Measurements from ENCODE around the gene UBE2R2. TPM values are rescaled to one million over a fixed set of nuclear protein-coding genes. Genes with fewer than 3 reads are reported as not detected.
"Not testable (repeated sequence)": the region's sequence is repeated elsewhere in the genome, so short reads cannot be mapped to it uniquely, and the experiment has no call there.

Gene UBE2R2, protein sequence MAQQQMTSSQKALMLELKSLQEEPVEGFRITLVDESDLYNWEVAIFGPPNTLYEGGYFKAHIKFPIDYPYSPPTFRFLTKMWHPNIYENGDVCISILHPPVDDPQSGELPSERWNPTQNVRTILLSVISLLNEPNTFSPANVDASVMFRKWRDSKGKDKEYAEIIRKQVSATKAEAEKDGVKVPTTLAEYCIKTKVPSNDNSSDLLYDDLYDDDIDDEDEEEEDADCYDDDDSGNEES
- total RNA-seq = 10 to 100 TPM; 29.7 to 39.9 (median 34.8) TPM

DNA sequence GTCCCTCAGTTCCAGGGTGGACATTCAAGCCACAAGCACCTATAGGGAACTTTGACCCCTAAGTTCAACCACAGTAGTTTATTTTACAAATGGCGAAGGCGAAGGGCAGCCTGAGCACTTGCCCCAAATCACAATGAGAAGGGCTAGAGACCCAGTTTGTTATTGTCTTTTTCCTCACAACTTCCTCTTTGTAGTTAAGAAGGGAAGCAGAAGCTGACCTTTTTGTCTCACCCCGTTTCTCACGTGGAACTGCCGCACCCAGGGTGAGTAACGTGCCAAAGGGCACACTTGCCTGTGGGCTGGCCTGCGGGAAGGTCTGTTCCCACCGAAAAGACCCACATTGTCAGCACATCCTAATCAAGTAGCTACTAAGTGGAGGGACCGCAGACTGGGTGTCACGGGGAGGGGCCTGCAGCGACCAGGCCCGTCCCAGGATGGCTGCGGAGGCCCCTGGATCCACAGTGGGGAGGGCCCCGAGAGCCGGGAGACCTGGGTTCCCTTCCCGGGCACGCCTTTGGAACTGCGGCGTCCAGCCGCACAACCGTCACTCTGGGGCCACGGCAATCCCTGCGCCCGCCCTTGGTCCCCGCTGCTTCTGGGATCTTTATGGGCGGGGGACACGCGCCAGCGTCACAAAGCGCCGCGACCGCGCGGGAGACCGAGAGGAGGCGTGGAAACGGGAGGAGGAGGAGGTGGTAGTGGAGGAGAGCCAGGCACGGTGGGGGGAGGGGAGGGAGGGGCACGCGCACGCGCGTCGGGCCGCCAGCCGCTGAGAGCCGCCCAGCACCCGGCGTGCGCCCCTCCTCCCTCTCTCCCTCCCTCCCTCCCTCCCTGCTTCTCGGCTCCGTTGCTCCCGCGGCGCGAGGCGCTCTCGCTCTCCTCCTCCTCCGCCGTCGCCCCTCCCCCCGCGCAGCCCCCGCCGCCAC, at the start of gene UBE2R2:
TSS of gene UBE2R2 (plus strand) at position 834 of the 926 bp plus-strand sequence. CDS start 598 bp downstream, outside the sequence.
- Histone ChIP-seq H3K4me1 (peaks cover 0 to 54% (median 4%) of the 10 kb centered on the region in 4 donors), H3K9me3 (no peaks in the 10 kb centered on the region), H3K27ac (peak within 1 kb of the TSS; percentile 99 to 100 (median 99)), H3K27me3 (no peaks in the 10 kb centered on the region), H3K4me3 (peak within 1 kb of the TSS; percentile 91 to 95 (median 92)), H3K36me3 (no peaks in the 10 kb centered on the region)
- DNase-seq = peak; percentile 89 to 98 (median 96)
- TF ChIP-seq POLR2A (IDR thresholded peaks at IDR 0.05) = peak; percentile 81 to 90
- TF ChIP-seq, protein P1, sequence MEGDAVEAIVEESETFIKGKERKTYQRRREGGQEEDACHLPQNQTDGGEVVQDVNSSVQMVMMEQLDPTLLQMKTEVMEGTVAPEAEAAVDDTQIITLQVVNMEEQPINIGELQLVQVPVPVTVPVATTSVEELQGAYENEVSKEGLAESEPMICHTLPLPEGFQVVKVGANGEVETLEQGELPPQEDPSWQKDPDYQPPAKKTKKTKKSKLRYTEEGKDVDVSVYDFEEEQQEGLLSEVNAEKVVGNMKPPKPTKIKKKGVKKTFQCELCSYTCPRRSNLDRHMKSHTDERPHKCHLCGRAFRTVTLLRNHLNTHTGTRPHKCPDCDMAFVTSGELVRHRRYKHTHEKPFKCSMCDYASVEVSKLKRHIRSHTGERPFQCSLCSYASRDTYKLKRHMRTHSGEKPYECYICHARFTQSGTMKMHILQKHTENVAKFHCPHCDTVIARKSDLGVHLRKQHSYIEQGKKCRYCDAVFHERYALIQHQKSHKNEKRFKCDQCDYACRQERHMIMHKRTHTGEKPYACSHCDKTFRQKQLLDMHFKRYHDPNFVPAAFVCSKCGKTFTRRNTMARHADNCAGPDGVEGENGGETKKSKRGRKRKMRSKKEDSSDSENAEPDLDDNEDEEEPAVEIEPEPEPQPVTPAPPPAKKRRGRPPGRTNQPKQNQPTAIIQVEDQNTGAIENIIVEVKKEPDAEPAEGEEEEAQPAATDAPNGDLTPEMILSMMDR (IDR thresholded peaks at IDR 0.05) = peak in 1 of 6 experiments; percentile 13

DNA sequence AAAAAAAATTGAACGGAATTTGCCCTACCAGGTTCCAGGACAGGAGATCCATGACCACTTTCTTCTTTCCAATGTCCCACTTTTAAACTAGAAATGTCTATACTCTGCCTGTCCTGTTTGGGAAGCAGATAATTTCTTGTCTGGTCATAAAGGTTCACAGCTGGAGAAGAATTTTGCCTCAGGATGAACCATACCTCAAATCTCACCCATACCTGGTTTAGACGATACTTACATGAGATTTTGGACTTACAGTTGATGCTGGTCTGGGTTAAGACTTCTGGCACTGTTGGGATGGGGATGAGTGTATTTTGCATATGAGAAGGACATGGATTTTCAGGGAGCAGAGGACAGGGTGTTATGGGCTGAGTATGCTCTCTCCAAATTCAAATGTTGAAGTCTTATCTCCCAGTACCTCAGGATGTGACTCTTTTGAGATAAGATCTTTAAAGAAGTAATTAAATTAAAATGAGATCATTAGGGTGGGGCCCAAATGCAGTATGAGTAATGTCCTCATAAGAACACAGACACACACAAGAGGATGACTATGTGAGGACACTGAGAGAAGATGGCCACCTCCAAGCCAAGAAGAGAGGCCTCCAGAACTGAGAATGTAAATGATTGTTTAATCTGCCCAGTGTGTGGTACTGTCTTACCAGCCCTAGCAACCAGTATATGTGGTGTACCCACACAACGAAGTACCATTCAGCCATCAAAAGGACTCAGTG, 46.6 kb upstream of the UBE2R2 start:
- not testable (repeated sequence) for H3K4me3 ChIP-seq, DNase-seq, H3K9me3 ChIP-seq, H3K36me3 ChIP-seq, H3K27me3 ChIP-seq, H3K4me1 ChIP-seq
- H3K27ac ChIP-seq = peak overlapping the region in 2 of 4 donors; percentile 22 to 83

DNA sequence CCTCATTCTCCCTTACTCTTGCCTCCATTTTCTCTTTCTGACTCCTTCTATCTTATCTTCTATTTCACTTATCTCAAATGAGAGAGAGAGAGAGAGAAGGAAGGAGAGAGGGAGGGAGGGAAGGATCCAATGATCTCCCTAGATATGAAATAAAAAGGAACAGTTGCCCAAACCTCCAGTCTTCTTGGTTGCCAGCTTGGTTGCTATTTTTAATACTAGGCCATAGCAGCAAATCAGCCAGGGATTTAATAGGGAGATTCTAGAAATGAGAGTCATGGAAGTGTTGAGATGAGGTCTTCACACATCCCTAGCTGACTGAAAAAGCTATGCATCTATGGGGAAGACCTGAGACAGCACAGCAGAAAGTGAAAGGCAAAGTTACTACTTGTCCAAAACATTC, 43.8 kb upstream of the UBE2R2 start:
- not testable (repeated sequence) for H3K4me1 ChIP-seq, H3K36me3 ChIP-seq, H3K27ac ChIP-seq, DNase-seq, H3K27me3 ChIP-seq, H3K9me3 ChIP-seq, H3K4me3 ChIP-seq

DNA sequence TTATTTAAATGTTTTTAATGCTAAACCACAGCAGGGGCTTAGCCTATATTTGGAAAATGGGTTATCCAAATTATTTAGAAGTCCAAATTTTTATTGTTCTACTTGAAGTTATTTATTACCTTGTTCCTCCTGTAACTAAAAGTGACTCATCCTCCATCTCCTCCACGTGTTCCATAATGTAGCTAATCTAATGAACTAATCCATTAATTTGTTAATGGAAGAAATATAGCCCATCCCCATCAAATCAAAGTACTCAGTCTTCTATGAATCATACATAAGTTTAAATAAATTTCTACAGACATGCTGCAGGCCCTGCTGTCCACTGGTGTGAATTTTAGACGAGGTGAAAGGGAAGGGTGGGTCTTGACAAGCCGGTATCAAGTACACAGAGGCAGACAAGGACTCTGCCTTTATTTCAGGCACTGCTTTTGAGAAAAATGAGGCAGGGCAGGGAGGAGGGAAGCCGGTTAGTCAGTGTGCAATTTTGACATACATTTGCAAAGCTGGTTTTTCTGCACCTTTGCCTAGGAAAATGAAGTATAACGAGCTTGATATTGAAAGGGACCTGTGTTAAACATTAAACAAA, 42.8 kb upstream of the UBE2R2 start:
- not testable (repeated sequence) for H3K27me3 ChIP-seq, H3K4me3 ChIP-seq, H3K4me1 ChIP-seq, H3K9me3 ChIP-seq, H3K36me3 ChIP-seq, DNase-seq
- H3K27ac ChIP-seq = peak overlapping the region in 1 of 4 donors; percentile 21

DNA sequence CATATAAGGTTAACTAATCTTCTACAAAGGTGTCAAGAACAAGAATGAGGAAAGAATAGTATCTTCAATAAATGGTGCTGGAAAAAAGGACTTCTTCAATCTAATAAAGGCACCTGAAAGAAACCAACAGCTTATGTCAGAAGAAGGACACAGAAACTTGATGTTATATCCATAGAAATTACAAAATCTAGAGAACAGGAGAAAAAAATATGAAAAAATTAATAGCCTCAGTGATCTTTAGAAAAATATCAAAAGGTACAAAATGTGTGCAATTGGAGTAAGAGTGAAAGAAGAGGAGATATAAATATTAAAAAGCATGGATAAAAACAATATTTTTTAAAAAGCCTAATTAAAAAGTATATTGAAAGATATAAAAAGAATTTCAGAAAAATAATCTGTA, 40.4 kb upstream of the UBE2R2 start:
- H3K36me3 ChIP-seq = no peaks in the 10 kb centered on the region
- no peaks in the 10 kb centered on the region for H3K27me3 ChIP-seq
- H3K4me3 ChIP-seq = no peak overlapping the region
- no peaks in the 10 kb centered on the region for H3K9me3 ChIP-seq
- no peak for TF ChIP-seq POLR2A (IDR thresholded peaks at IDR 0.05)
- TF ChIP-seq, protein P1 (IDR thresholded peaks at IDR 0.05) = no peak
- no peak overlapping the region for H3K27ac ChIP-seq
- peaks cover 0 to 7% (median 0%) of the 10 kb centered on the region in 4 donors for H3K4me1 ChIP-seq
- no peak for DNase-seq

DNA sequence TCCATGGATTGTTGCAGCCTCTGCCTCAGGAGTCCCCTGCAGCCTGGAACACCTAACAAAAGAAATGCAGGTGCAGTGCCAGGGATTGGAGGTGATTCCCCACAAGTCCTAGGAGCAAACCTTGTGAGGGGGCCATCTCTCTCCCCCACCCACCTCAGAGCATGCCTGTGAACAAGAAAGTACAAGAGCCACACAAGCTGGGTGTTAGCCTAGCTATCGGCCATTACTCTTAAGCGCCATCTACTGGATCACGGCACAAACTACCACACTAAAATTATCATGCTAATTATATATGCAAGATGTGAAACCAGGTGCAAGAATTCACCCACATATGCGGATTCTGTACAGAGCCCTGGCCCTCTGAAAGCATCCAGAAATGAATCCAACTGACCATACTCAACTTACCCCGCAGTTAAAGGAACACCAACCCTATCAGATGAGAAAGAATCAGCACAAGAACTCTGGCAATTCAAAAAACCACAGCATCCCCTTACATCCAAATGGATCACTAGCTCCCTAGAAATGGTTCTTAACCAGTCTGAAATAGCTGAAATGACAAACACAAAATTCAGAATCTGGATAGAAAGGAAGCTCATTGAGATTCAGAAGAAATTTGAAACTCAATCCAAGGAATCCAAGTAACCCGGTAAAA, 38.1 kb upstream of the UBE2R2 start:
- TF ChIP-seq, protein P1 (IDR thresholded peaks at IDR 0.05) = peak; percentile 37 to 85 (median 71)
- no peak for TF ChIP-seq POLR2A (IDR thresholded peaks at IDR 0.05)
- Histone ChIP-seq H3K4me1 (peaks cover 0 to 7% (median 0%) of the 10 kb centered on the region in 4 donors), H3K4me3 (no peak overlapping the region), H3K36me3 (no peaks in the 10 kb centered on the region), H3K27me3 (no peaks in the 10 kb centered on the region), H3K27ac (no peak overlapping the region), H3K9me3 (no peaks in the 10 kb centered on the region)
- DNase-seq = peak; percentile 40 to 69 (median 56)

All from Peyer's patch (tissue), 4 donors.